IMR-90 (cell line): ENCODE measurements around the gene PYCARD. TPM values are rescaled to one million over a fixed set of nuclear protein-coding genes. Genes with fewer than 3 reads are reported as not detected.

Experiments used
- ATAC-seq: fragments of 200-7000 bp; cut with Tn5 transposase; 2 replicates; pipeline ENCODE4 v1.9.1; 2020; ENCODE audit warnings: low read depth, mild to moderate bottlenecking, moderate library complexity
- BruUV-seq: library from RNA; stranded (reverse); fragments of 400-500 nt; replicated peaks from 2 replicates; lab custom pipeline; 2021; lab: Mats Ljungman, UMichigan
- CTCF ChIA-PET: fragments of 300-600 bp; formaldehyde crosslinking; extraction: SDS; loops from one replicate; lab custom pipeline; 2021; ENCODE audit warnings: antibody characterized with exemption; lab: Yijun Ruan, JAX
- POLR2A ChIA-PET: fragments of 300-600 bp; sonication (Branson Sonifier 250); formaldehyde crosslinking; loops from one replicate; lab custom pipeline; 2022; ENCODE audit warnings: antibody characterized with exemption; ENCODE audit not compliant: unreplicated experiment; lab: Charles Lee
- DNase-seq: peaks from one replicate; pipeline ENCODE4 v3.0.0; 2013
- H2AFZ ChIP-seq: replicated peaks from 2 replicates; pipeline ENCODE3; 2013; ENCODE audit warnings: low read length, mild to moderate bottlenecking; ENCODE audit not compliant: poor library complexity
- H2AK5ac ChIP-seq: 2 replicates; pipeline ENCODE4 v1.6.1; 2013; ENCODE audit warnings: low read depth, low read length, inconsistent platforms
- H2AK9ac ChIP-seq: replicated peaks from 2 replicates; pipeline ENCODE3; 2013; ENCODE audit warnings: mild to moderate bottlenecking, low read depth, low read length, moderate library complexity; ENCODE audit not compliant: poor library complexity
- H2BK120ac ChIP-seq: 2 replicates; pipeline ENCODE4 v1.6.1; 2013; ENCODE audit warnings: low read depth, low read length, inconsistent platforms
- H2BK15ac ChIP-seq: 3 replicates; pipeline ENCODE4 v1.6.1; 2013; ENCODE audit warnings: low read depth, low read length, inconsistent platforms
- H2BK20ac ChIP-seq: 2 replicates; pipeline ENCODE4 v1.6.1; 2013; ENCODE audit warnings: low read depth, mild to moderate bottlenecking, inconsistent platforms, low read length, moderate library complexity
- H2BK5ac ChIP-seq: 2 replicates; pipeline ENCODE4 v1.6.1; 2013; ENCODE audit warnings: mild to moderate bottlenecking, low read depth, low read length, inconsistent platforms; ENCODE audit not compliant: poor library complexity, severe bottlenecking
- H3K14ac ChIP-seq: replicated peaks from 2 replicates; pipeline ENCODE4 v1.6.1; 2013; ENCODE audit warnings: low read depth, low read length, inconsistent platforms
- H3K18ac ChIP-seq: 2 replicates; pipeline ENCODE4 v1.6.1; 2013; ENCODE audit warnings: low read depth, low read length, control low read depth
- H3K23ac ChIP-seq: 2 replicates; pipeline ENCODE4 v1.6.1; 2013; ENCODE audit warnings: low read depth, low read length, inconsistent platforms
- H3K27ac ChIP-seq: 2 replicates; pipeline ENCODE4 v1.5.1; 2013; ENCODE audit warnings: mild to moderate bottlenecking, control low read depth, low read length; ENCODE audit not compliant: insufficient read depth
- H3K27me3 ChIP-seq: 2 replicates; pipeline ENCODE4 v1.6.1; 2013; ENCODE audit warnings: low read length; ENCODE audit not compliant: control insufficient read depth, insufficient read depth
- H3K36me3 ChIP-seq: 2 replicates; pipeline ENCODE4 v1.6.1; 2013; ENCODE audit warnings: low read length, mixed read lengths; ENCODE audit not compliant: control insufficient read depth, insufficient read depth
- H3K4ac ChIP-seq: 2 replicates; pipeline ENCODE4 v1.6.1; 2013; ENCODE audit warnings: low read depth, low read length, inconsistent platforms
- H3K4me1 ChIP-seq: 2 replicates; pipeline ENCODE4 v1.6.1; 2013; ENCODE audit warnings: low read length, mixed read lengths; ENCODE audit not compliant: control insufficient read depth, insufficient read depth
- H3K4me2 ChIP-seq: 2 replicates; pipeline ENCODE4 v1.6.1; 2013; ENCODE audit warnings: low read depth, mild to moderate bottlenecking, control low read depth, low read length, moderate library complexity
- H3K4me3 ChIP-seq: 2 replicates; pipeline ENCODE4 v1.5.1; 2013; ENCODE audit warnings: low read depth, mild to moderate bottlenecking, control low read depth, low read length, moderate library complexity; ENCODE audit not compliant: insufficient read depth
- H3K56ac ChIP-seq: 2 replicates; pipeline ENCODE4 v1.6.1; 2013; ENCODE audit warnings: low read length, inconsistent platforms; ENCODE audit not compliant: insufficient read depth; ENCODE audit errors: extremely low read depth
- H3K79me1 ChIP-seq, 2 experiments: 2 replicates each; pipeline ENCODE4 v1.6.1; 2013; ENCODE audit warnings: low read length in 2 of 2, inconsistent platforms in 1 of 2, low read depth in 1 of 2
- H3K9ac ChIP-seq: 2 replicates; pipeline ENCODE4 v1.6.1; 2013; ENCODE audit warnings: low read depth, low read length, control low read depth
- H3K9me1 ChIP-seq: 2 replicates; pipeline ENCODE4 v1.6.1; 2013; ENCODE audit warnings: low read length, inconsistent platforms; ENCODE audit not compliant: insufficient read depth
- H3K9me3 ChIP-seq: 2 replicates; pipeline ENCODE4 v1.6.1; 2013; ENCODE audit warnings: low read length; ENCODE audit not compliant: control insufficient read depth, insufficient read depth
- H4K20me1 ChIP-seq: 2 replicates; pipeline ENCODE4 v1.6.1; 2013; ENCODE audit warnings: low read length, inconsistent platforms; ENCODE audit not compliant: insufficient read depth
- H4K5ac ChIP-seq: 2 replicates; pipeline ENCODE4 v1.6.1; 2013; ENCODE audit warnings: mild to moderate bottlenecking, low read depth, low read length, control low read depth
- H4K8ac ChIP-seq, 2 experiments: 2 replicates each; pipeline ENCODE4 v1.6.1; 2013; ENCODE audit warnings: low read depth in 2 of 2, low read length in 2 of 2, control low read depth in 1 of 2, inconsistent platforms in 1 of 2
- H4K91ac ChIP-seq: 2 replicates; pipeline ENCODE4 v1.6.1; 2013; ENCODE audit warnings: low read depth, low read length, inconsistent platforms; ENCODE audit not compliant: insufficient read depth
- BHLHE40 ChIP-seq: fragments of 150-350 bp; IDR thresholded peaks from 2 replicates; pipeline ENCODE4 v1.6.1; 2016; ENCODE audit warnings: mild to moderate bottlenecking, low read depth, low read length
- CEBPB ChIP-seq: IDR thresholded peaks from 2 replicates; pipeline ENCODE4 v1.6.1; 2012; ENCODE audit warnings: low read depth, low read length, improper control_type of control experiment
- CHD1 ChIP-seq: IDR thresholded peaks from 2 replicates; pipeline ENCODE4 v1.6.1; 2012; ENCODE audit warnings: low read depth, low read length, improper control_type of control experiment
- FOS ChIP-seq: fragments of 150-350 bp; IDR thresholded peaks from 2 replicates; pipeline ENCODE4 v1.6.1; 2016; ENCODE audit warnings: low read depth, low read length
- MXI1 ChIP-seq: IDR thresholded peaks from 2 replicates; pipeline ENCODE4 v1.6.1; 2012; ENCODE audit warnings: low read depth, mild to moderate bottlenecking, low read length, moderate library complexity, borderline replicate concordance
- NFE2L2 ChIP-seq: fragments of 150-350 bp; IDR thresholded peaks from 2 replicates; pipeline ENCODE4 v1.6.1; 2016; ENCODE audit warnings: low read depth, mild to moderate bottlenecking, low read length
- RAD21 ChIP-seq: IDR thresholded peaks from 2 replicates; pipeline ENCODE4 v1.6.1; 2012; ENCODE audit warnings: low read length, improper control_type of control experiment
- RCOR1 ChIP-seq: IDR thresholded peaks from 2 replicates; pipeline ENCODE4 v1.6.1; 2012; ENCODE audit warnings: mild to moderate bottlenecking, low read length, improper control_type of control experiment; ENCODE audit not compliant: insufficient replicate concordance
- SMC3 ChIP-seq: fragments of 150-350 bp; IDR thresholded peaks from 2 replicates; pipeline ENCODE4 v1.6.1; 2016; ENCODE audit warnings: low read depth, mild to moderate bottlenecking, antibody characterized with exemption, low read length, moderate library complexity
- WGBS, 2 experiments: methylation state at CpG; one replicate each; pipeline versions ENCODE4 v1.1.5 to v1.1.7; 2013; ENCODE audit warnings: missing lambda C conversion rate in 2 of 2; ENCODE audit not compliant: insufficient read length in 1 of 2; ENCODE audit errors: extremely low coverage in 2 of 2; 5-methylcytosine and 5-hydroxymethylcytosine counted together
- dilution Hi-C: fragments of 300-500 bp; cut with HindIII; formaldehyde crosslinking; loops from one replicate; pipeline ENCODE4 v1.14.3; 2018; ENCODE audit warnings: low sequenced_read_pairs; ENCODE audit not compliant: unreplicated experiment
- in situ Hi-C: fragments of 300-500 bp; cut with MboI; formaldehyde crosslinking; loops from 3 replicates; pipeline ENCODE4 v1.14.3; 2019; ENCODE audit warnings: low sequenced_read_pairs, inconsistent platforms, mixed read lengths
- intact Hi-C: fragments of 100-400 bp; cut with micrococcal nuclease; formaldehyde crosslinking; loops from 2 replicates; pipeline ENCODE4 v1.10.0; 2022
- polyA plus RNA-seq, 3 experiments: library from polyadenylated mRNA; depleted of rRNA; stranded (reverse); fragments of >200 nt; gene quantifications; 2 replicates each; pipeline ENCODE4 v1.2.3, GENCODE V29; 2012; ENCODE audit warnings: low replicate concordance in 1 of 3
- total RNA-seq: library from RNA; depleted of rRNA; stranded (reverse); fragments of >200 nt; gene quantifications from 2 replicates; pipeline ENCODE4 v1.2.3, GENCODE V29; 2012
- TF ChIP-seq, protein P1 (sequence below): conservative IDR thresholded peaks from 2 replicates; pipeline ENCODE4 v1.5.1; 2012; ENCODE audit warnings: mild to moderate bottlenecking, low read depth, low read length, improper control_type of control experiment

The PYCARD gene
- total and polyA plus RNA-seq, 2 of the 4 experiments (the other 2 are of a cell fraction): 10.2 to 20.5 TPM

GRCh38 chr16:31238041-31238440 is 35.5 kb upstream of the PYCARD start:
- no peak for ATAC-seq
- in situ Hi-C loops: no loop called here
- no TSS peak for BruUV-seq

More at GRCh38 chr16:31238041-31238440, 35.5 kb upstream of the PYCARD start:
- intact Hi-C loops: no loop called here
- Histone ChIP-seq H2BK5ac (no peak overlapping the region), H3K9me1 (no peaks in the 10 kb centered on the region), H2AFZ (no peak overlapping the region), H4K91ac (no peak overlapping the region), H3K4ac (no peak overlapping the region), H3K23ac (no peak overlapping the region), H3K36me3 (no peaks in the 10 kb centered on the region), H3K9ac (no peak overlapping the region), H4K20me1 (no peaks in the 10 kb centered on the region), H2AK9ac (no peak overlapping the region), H2BK15ac (no peak overlapping the region), H3K18ac (no peak overlapping the region), H3K79me1 (no peaks in the 10 kb centered on the region), H2BK20ac (no peak overlapping the region), H3K9me3 (no peaks in the 10 kb centered on the region), H3K14ac (no peak overlapping the region), H4K5ac (no peak overlapping the region), H3K56ac (no peak overlapping the region), H2BK120ac (no peak overlapping the region), H4K8ac (no peak overlapping the region), H3K27me3 (peaks cover 6% of the 10 kb centered on the region; the same call in 1 of the 2 replicates), H3K4me2 (no peak overlapping the region), H3K27ac (no peak overlapping the region), H3K4me1 (no peaks in the 10 kb centered on the region), H2AK5ac (no peak overlapping the region), H3K4me3 (no peak overlapping the region)
- no peak for DNase-seq
- ChIA-PET POLR2A (no interaction called here), CTCF (no interaction called here)
- TF ChIP-seq, protein P1, sequence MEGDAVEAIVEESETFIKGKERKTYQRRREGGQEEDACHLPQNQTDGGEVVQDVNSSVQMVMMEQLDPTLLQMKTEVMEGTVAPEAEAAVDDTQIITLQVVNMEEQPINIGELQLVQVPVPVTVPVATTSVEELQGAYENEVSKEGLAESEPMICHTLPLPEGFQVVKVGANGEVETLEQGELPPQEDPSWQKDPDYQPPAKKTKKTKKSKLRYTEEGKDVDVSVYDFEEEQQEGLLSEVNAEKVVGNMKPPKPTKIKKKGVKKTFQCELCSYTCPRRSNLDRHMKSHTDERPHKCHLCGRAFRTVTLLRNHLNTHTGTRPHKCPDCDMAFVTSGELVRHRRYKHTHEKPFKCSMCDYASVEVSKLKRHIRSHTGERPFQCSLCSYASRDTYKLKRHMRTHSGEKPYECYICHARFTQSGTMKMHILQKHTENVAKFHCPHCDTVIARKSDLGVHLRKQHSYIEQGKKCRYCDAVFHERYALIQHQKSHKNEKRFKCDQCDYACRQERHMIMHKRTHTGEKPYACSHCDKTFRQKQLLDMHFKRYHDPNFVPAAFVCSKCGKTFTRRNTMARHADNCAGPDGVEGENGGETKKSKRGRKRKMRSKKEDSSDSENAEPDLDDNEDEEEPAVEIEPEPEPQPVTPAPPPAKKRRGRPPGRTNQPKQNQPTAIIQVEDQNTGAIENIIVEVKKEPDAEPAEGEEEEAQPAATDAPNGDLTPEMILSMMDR: no peak
- TF ChIP-seq CHD1 (no peak), RAD21 (no peak), CEBPB (no peak), NFE2L2 (no peak), RCOR1 (no peak), SMC3 (no peak), FOS (no peak), BHLHE40 (no peak), MXI1 (no peak)
- WGBS, 2 experiments: no CpG with 5 or more reads among the region's 4 CpGs
- dilution Hi-C loops: no loop called here
